SK-N-SH (cell line): ENCODE measurements around the gene NHS. TPM values are rescaled to one million over a fixed set of nuclear protein-coding genes. Genes with fewer than 3 reads are reported as not detected.

Source experiments
- CTCF ChIA-PET: fragments of 300-600, 350-600 bp; formaldehyde crosslinking; extraction: SDS; loops from one replicate; lab custom pipeline; 2021; lab: Yijun Ruan, JAX
- POLR2A ChIA-PET: fragments of 350-600 bp; sonication (Branson Sonifier 250); formaldehyde crosslinking; extraction: SDS; loops from one replicate; lab custom pipeline; 2020; ENCODE audit warnings: antibody characterized with exemption, inconsistent platforms; lab: Yijun Ruan, JAX
- DNase-seq: peaks from one replicate; pipeline ENCODE4 v3.0.0; 2012
- H2AFZ ChIP-seq: fragments of 200-600 bp; sonication (generic); 2 replicates; pipeline ENCODE4 v1.8.1; 2016; ENCODE audit warnings: antibody characterized with exemption, mild to moderate bottlenecking, low read depth
- H3F3A ChIP-seq: fragments of 200-600 bp; sonication (generic); replicated peaks from 2 replicates; pipeline ENCODE3; 2016; ENCODE audit warnings: antibody characterized with exemption, mild to moderate bottlenecking; ENCODE audit not compliant: insufficient read depth
- H3K27ac ChIP-seq, 2 experiments: fragments of 200-500 bp in 1 of 2; fragments of 200-600 bp in 1 of 2; sonication (Bioruptor generic) in 1 of 2; sonication (generic), shearing (Covaris generic) in 1 of 2; 2 replicates each; pipeline versions ENCODE4 v1.5.1 to v1.6.1; 2014 to 2016; ENCODE audit warnings: low read depth in 2 of 2, inconsistent platforms in 1 of 2, low read length in 1 of 2, mild to moderate bottlenecking in 1 of 2, mixed read lengths in 1 of 2
- H3K27me3 ChIP-seq: fragments of 200-600 bp; sonication (generic), shearing (Covaris generic); 2 replicates; pipeline ENCODE4 v1.6.1; 2016; ENCODE audit warnings: mixed run types; ENCODE audit not compliant: insufficient read depth
- H3K36me3 ChIP-seq, 2 experiments: fragments of 200-500 bp in 1 of 2; fragments of 200-600 bp in 1 of 2; sonication (Bioruptor generic) in 1 of 2; sonication (generic) in 1 of 2; replicated peaks in 1 of 2; 2 replicates each; pipeline versions ENCODE3 to v1.5.1; 2014 to 2016; ENCODE audit warnings: low read length in 1 of 2, mild to moderate bottlenecking in 1 of 2; ENCODE audit not compliant: insufficient read depth in 2 of 2, control insufficient read depth in 1 of 2
- H3K4me1 ChIP-seq, 2 experiments: fragments of 200-500 bp in 1 of 2; fragments of 200-600 bp in 1 of 2; sonication (Bioruptor generic) in 1 of 2; sonication (generic), shearing (Covaris generic) in 1 of 2; 2 replicates each; pipeline versions ENCODE4 v1.5.1 to v1.6.1; 2014 to 2016; ENCODE audit warnings: low read depth in 1 of 2, low read length in 1 of 2, mixed run types in 1 of 2; ENCODE audit not compliant: insufficient read depth in 2 of 2, control insufficient read depth in 1 of 2
- H3K4me2 ChIP-seq: fragments of 200-600 bp; sonication (generic), shearing (Covaris generic); 2 replicates; pipeline ENCODE4 v1.6.1; 2017; ENCODE audit warnings: mixed run types
- H3K4me3 ChIP-seq, 2 experiments: fragments of 200-500 bp in 1 of 2; fragments of 200-600 bp in 1 of 2; sonication (Bioruptor generic) in 1 of 2; sonication (generic), shearing (Covaris generic) in 1 of 2; 2 replicates each; pipeline versions ENCODE4 v1.5.1 to v1.8.1; 2014 to 2016; ENCODE audit warnings: low read depth in 2 of 2, inconsistent platforms in 1 of 2, low read length in 1 of 2, mild to moderate bottlenecking in 1 of 2, mixed read lengths in 1 of 2, moderate library complexity in 1 of 2
- H3K79me2 ChIP-seq: fragments of 200-600 bp; sonication (generic); 2 replicates; pipeline ENCODE4 v1.8.1; 2017; ENCODE audit warnings: mild to moderate bottlenecking; ENCODE audit not compliant: insufficient read depth
- H3K9ac ChIP-seq: fragments of 200-600 bp; sonication (generic); 2 replicates; pipeline ENCODE4 v1.6.1; 2017; ENCODE audit warnings: mixed run types
- H3K9me2 ChIP-seq: fragments of 200-600 bp; sonication (generic); 2 replicates; pipeline ENCODE4 v1.6.1; 2017; ENCODE audit warnings: mixed run types
- H3K9me3 ChIP-seq: fragments of 200-600 bp; sonication (generic); 2 replicates; pipeline ENCODE4 v1.6.1; 2017; ENCODE audit warnings: mixed run types, mild to moderate bottlenecking, moderate library complexity
- H4K20me1 ChIP-seq: fragments of 200-600 bp; sonication (generic); 2 replicates; pipeline ENCODE4 v1.6.1; 2017; ENCODE audit warnings: mild to moderate bottlenecking, mixed run types; ENCODE audit not compliant: insufficient read depth
- ELF1 ChIP-seq: IDR thresholded peaks from 2 replicates; pipeline ENCODE4 v1.4.0; 2012
- EZH2phosphoT487 ChIP-seq: fragments of 200-600 bp; sonication (generic); IDR thresholded peaks from 2 replicates; pipeline ENCODE4 v1.6.1; 2017; ENCODE audit warnings: low read depth, mixed run types, mild to moderate bottlenecking, antibody characterized with exemption, moderate library complexity, borderline replicate concordance
- FOXJ3 ChIP-seq: sonication (generic); formaldehyde crosslinking; IDR thresholded peaks from 2 replicates; pipeline ENCODE4 v1.5.1; 2020; ENCODE audit warnings: mild to moderate bottlenecking, missing genetic modification reagents
- GABPA ChIP-seq: IDR thresholded peaks from 2 replicates; pipeline ENCODE4 v1.4.0; 2012; ENCODE audit warnings: low read depth, mild to moderate bottlenecking
- GATA2 ChIP-seq: sonication (generic); formaldehyde crosslinking; IDR thresholded peaks from 2 replicates; pipeline ENCODE4 v1.5.0; 2020; ENCODE audit warnings: mild to moderate bottlenecking, missing genetic modification reagents
- NFIC ChIP-seq: IDR thresholded peaks from 2 replicates; pipeline ENCODE4 v1.4.0; 2012; ENCODE audit warnings: borderline replicate concordance
- POLR2AphosphoS5 ChIP-seq: IDR thresholded peaks from 2 replicates; pipeline ENCODE4 v1.6.1; 2012; ENCODE audit warnings: low read depth, low read length
- RCOR1 ChIP-seq: fragments of 150-350 bp; IDR thresholded peaks from 2 replicates; pipeline ENCODE4 v1.6.1; 2017; ENCODE audit warnings: antibody characterized with exemption, low read length
- REST ChIP-seq: IDR thresholded peaks from 2 replicates; pipeline ENCODE4 v1.6.1; 2012; ENCODE audit warnings: mild to moderate bottlenecking, low read depth, low read length, moderate library complexity
- RXRA ChIP-seq: IDR thresholded peaks from 2 replicates; pipeline ENCODE4 v1.4.0; 2012; ENCODE audit warnings: low read depth, mild to moderate bottlenecking, borderline replicate concordance
- SIN3A ChIP-seq: IDR thresholded peaks from 2 replicates; pipeline ENCODE4 v1.6.1; 2012; ENCODE audit warnings: low read depth, mild to moderate bottlenecking, low read length, moderate library complexity, borderline replicate concordance
- SMC3 ChIP-seq: IDR thresholded peaks from 2 replicates; pipeline ENCODE4 v1.6.1; 2012; ENCODE audit warnings: low read depth, low read length, improper control_type of control experiment
- TAF1 ChIP-seq: IDR thresholded peaks from 2 replicates; pipeline ENCODE4 v1.6.1; 2012; ENCODE audit warnings: low read depth, mild to moderate bottlenecking, low read length, moderate library complexity, borderline replicate concordance
- TEAD4 ChIP-seq: IDR thresholded peaks from 2 replicates; pipeline ENCODE4 v1.4.0; 2012; ENCODE audit warnings: mild to moderate bottlenecking, borderline replicate concordance; ENCODE audit not compliant: insufficient read depth
- USF1 ChIP-seq: IDR thresholded peaks from 2 replicates; pipeline ENCODE4 v1.4.0; 2012; ENCODE audit warnings: low read depth, borderline replicate concordance
- USF2 ChIP-seq: fragments of 150-350 bp; IDR thresholded peaks from 2 replicates; pipeline ENCODE4 v1.6.1; 2017; ENCODE audit warnings: antibody characterized with exemption, low read length, low read depth, borderline replicate concordance
- ZBTB33 ChIP-seq: IDR thresholded peaks from 2 replicates; pipeline ENCODE4 v1.4.0; 2012; ENCODE audit warnings: low read depth, borderline replicate concordance
- WGBS: methylation state at CpG from one replicate; pipeline ENCODE4 v1.1.6; 2017; ENCODE audit warnings: low lambda C conversion rate; 5-methylcytosine and 5-hydroxymethylcytosine counted together
- polyA plus RNA-seq, 3 experiments: library from polyadenylated mRNA; depleted of rRNA; stranded (reverse); fragments of >200 nt; gene quantifications; 2 replicates each; pipeline ENCODE4 v1.2.3, GENCODE V29; 2012

The NHS gene
- polyA plus RNA-seq, 1 of the 3 experiments (the other 2 are of a cell fraction), result 1.0 TPM

- Histone ChIP-seq H3K9ac (no peak overlapping the region), H3K4me1 (no peaks in the 10 kb centered on the region), H3K4me3 (no peak overlapping the region), H3K27me3 (no peaks in the 10 kb centered on the region), H3K79me2 (peaks cover 6% of the 10 kb centered on the region; the same call in 1 of the 2 replicates), H2AFZ (no peak overlapping the region), H3K27ac (no peak overlapping the region), H3F3A (no peaks in the 10 kb centered on the region), H3K36me3 (no peaks in the 10 kb centered on the region), H4K20me1 (0 out of 2 replicates have a peak, but pooled peaks cover 4% of the 10 kb centered on the region)
- ChIA-PET POLR2A (no interaction called here), CTCF (no interaction called here)
- DNase-seq, result no peak
- TF ChIP-seq NFIC (no peak), USF2 (no peak), GATA2 (CRISPR knock-in tag) (no peak), GABPA (no peak), RXRA (no peak), SMC3 (no peak), POLR2AphosphoS5 (no peak), TAF1 (no peak), USF1 (no peak), SIN3A (no peak), ZBTB33 (no peak), FOXJ3 (CRISPR knock-in tag) (no peak), RCOR1 (no peak), EZH2phosphoT487 (no peak), REST (no peak), ELF1 (no peak), TEAD4 (no peak)
- TF ChIP-seq, all 33 proteins: peak for 0
- H3K9me2 ChIP-seq, result no peaks in the 10 kb centered on the region
- no peak overlapping the region for H3K4me2 ChIP-seq
- no peaks in the 10 kb centered on the region for H3K9me3 ChIP-seq
- WGBS, result 44% methylated on average over 5 of the region's 5 CpGs
Measured at GRCh38 chrX:17390419-17390850, 15.4 kb downstream of the NHS start.
